ENCODE data around the gene TGOLN2. TPM values are rescaled to one million over a fixed set of nuclear protein-coding genes. Genes with fewer than 3 reads are reported as not detected.

TGOLN2 gene
- 138 and 147 TPM in 2 replicates for total RNA-seq

GRCh38 chr2:85327822-85328617 lies at the start of gene TGOLN2:
TSS of gene TGOLN2 (minus strand) at chr2:85327989. CDS start at chr2:85327962, 27 bp downstream.

GRCh38 chr2:85354286-85355072 lies 26.7 kb upstream of the TGOLN2 start, which contains the start of the genes ELMOD3 and RETSAT:
TSS of gene ELMOD3 (plus strand) at chr2:85354769. CDS start at chr2:85357199, 2,430 bp downstream.
TSS of gene RETSAT (minus strand) at chr2:85354528. CDS start at chr2:85354507, 21 bp downstream.

Other genes with a start within 250 kb of the TGOLN2 start
- gene TCF7L1, start 194.6 kb downstream of the TGOLN2 start, total RNA-seq, result 2.0 and 4.6 TPM in 2 replicates
- 52.8 TPM in 2 replicates for gene RETSAT, start 26.5 kb upstream of the TGOLN2 start, total RNA-seq
- 14.7 and 14.8 TPM in 2 replicates for gene ELMOD3, start 26.8 kb upstream of the TGOLN2 start, total RNA-seq
- gene CAPG, start 82.4 kb upstream of the TGOLN2 start, total RNA-seq, result 23.6 and 29.1 TPM in 2 replicates
- 0.12 and 0.40 TPM in 2 replicates for gene SH2D6, start 90.7 kb upstream of the TGOLN2 start, total RNA-seq
- 94.7 and 122 TPM in 2 replicates for gene MAT2A, start 211.2 kb upstream of the TGOLN2 start, total RNA-seq
- gene GGCX, start 233.5 kb upstream of the TGOLN2 start, total RNA-seq, result 34.7 and 37.3 TPM in 2 replicates
- gene VAMP8, start 249.6 kb upstream of the TGOLN2 start, total RNA-seq, result 0.87 and 1.7 TPM in 2 replicates

Data from aortic smooth muscle cell (primary cell).